C4-2B (cell line): ENCODE measurements around the gene ATP2C1.
"Not testable (repeated sequence)": the region's sequence is repeated elsewhere in the genome, so short reads cannot be mapped to it uniquely, and the experiment has no call there.

ENCODE experiments used
- H3K27ac ChIP-seq: fragments of 450-650 bp; 2 replicates; pipeline ENCODE4 v1.5.1; 2017
- CTCF ChIP-seq: fragments of 450-650 bp; conservative IDR thresholded peaks from 2 replicates; pipeline ENCODE4 v1.5.1; 2017; ENCODE audit warnings: mild to moderate bottlenecking
- ZFX ChIP-seq: fragments of 450-650 bp; IDR thresholded peaks from 2 replicates; pipeline ENCODE4 v1.6.1; 2017

The ATP2C1 gene

GRCh38 chr3:131028844-131029243, 135.0 kb downstream of the ATP2C1 start:
- no peak overlapping the region for H3K27ac ChIP-seq
- TF ChIP-seq CTCF (no peak), ZFX (no peak)

GRCh38 chr3:131031660-131032059, 137.8 kb downstream of the ATP2C1 start:
- no peak overlapping the region for H3K27ac ChIP-seq
- TF ChIP-seq ZFX = no peak
- TF ChIP-seq CTCF = no peak

- no peak overlapping the region for H3K27ac ChIP-seq
- TF ChIP-seq CTCF (peak; percentile 91), ZFX (no peak)
Measured at GRCh38 chr3:131033480-131034080, 139.7 kb downstream of the ATP2C1 start.

- TF ChIP-seq ZFX (no peak), CTCF (no peak)
- H3K27ac ChIP-seq = no peak overlapping the region
Measured at GRCh38 chr3:131036200-131036816, 142.4 kb downstream of the ATP2C1 start.

- no peak for TF ChIP-seq CTCF
- no peak for TF ChIP-seq ZFX
Measured at GRCh38 chr3:131036986-131037385, 143.1 kb downstream of the ATP2C1 start.

GRCh38 chr3:131038326-131038725, 144.4 kb downstream of the ATP2C1 start:
- no peak overlapping the region for H3K27ac ChIP-seq
- TF ChIP-seq ZFX = no peak

More at GRCh38 chr3:131036986-131037385, 143.1 kb downstream of the ATP2C1 start:
- no peak overlapping the region for H3K27ac ChIP-seq

GRCh38 chr3:131042271-131042985, 148.5 kb downstream of the ATP2C1 start:
- not testable (repeated sequence) for H3K27ac ChIP-seq

GRCh38 chr3:131047582-131047981, 153.7 kb downstream of the ATP2C1 start:
- TF ChIP-seq CTCF (peak; percentile 35), ZFX (no peak)
- no peak overlapping the region for H3K27ac ChIP-seq
